ENCODE results near the gene TMEM30A.

GRCh38 chr6:75262716-75263400 lies 21.7 kb downstream of the TMEM30A start:
- TF ChIP-seq POLR2AphosphoS5 (IDR thresholded peaks at IDR 0.05; ENCODE audit: borderline replicate concordance, low read depth, low read length) (no peak), EZH2 (IDR thresholded peaks at IDR 0.05) (no peak)

Data from SK-N-MC (cell line).